Endothelial cell (in vitro differentiated cells): ENCODE data around the gene OR7G2. TPM values are rescaled to one million over a fixed set of nuclear protein-coding genes. Genes with fewer than 3 reads are reported as not detected.

Experiments
- DNase-seq: peaks from one replicate; pipeline ENCODE4 v3.0.0; 2021; ENCODE audit warnings: low spot score
- H3K27ac Mint-ChIP-seq: one replicate; pipeline ENCODE4 v1.8.0; 2021; ENCODE audit warnings: mixed read lengths, inconsistent platforms; ENCODE audit not compliant: unreplicated experiment
- H3K27me3 Mint-ChIP-seq: one replicate; pipeline ENCODE4 v1.8.0; 2021; ENCODE audit warnings: mild to moderate bottlenecking, moderate library complexity, mixed read lengths, inconsistent platforms; ENCODE audit not compliant: unreplicated experiment
- H3K36me3 Mint-ChIP-seq: one replicate; pipeline ENCODE4 v1.8.0; 2021; ENCODE audit warnings: mild to moderate bottlenecking, low read depth, mixed read lengths, inconsistent platforms; ENCODE audit not compliant: unreplicated experiment
- H3K4me1 Mint-ChIP-seq: one replicate; pipeline ENCODE4 v1.8.0; 2021; ENCODE audit warnings: mild to moderate bottlenecking, mixed read lengths, inconsistent platforms; ENCODE audit not compliant: unreplicated experiment
- H3K4me3 Mint-ChIP-seq: one replicate; pipeline ENCODE4 v1.8.0; 2021; ENCODE audit warnings: mild to moderate bottlenecking, mixed read lengths, inconsistent platforms; ENCODE audit not compliant: unreplicated experiment
- H3K9me3 Mint-ChIP-seq: one replicate; pipeline ENCODE4 v1.8.0; 2021; ENCODE audit warnings: mixed read lengths, inconsistent platforms; ENCODE audit not compliant: unreplicated experiment
- total RNA-seq: library from RNA; stranded (reverse); fragmentation: NEBNext Ultra II Directional; extraction: Animal tissue kit (Norgen Biotek cat#: 25700); gene quantifications from one replicate; pipeline ENCODE4 v1.2.1, GENCODE V29; 2021; ENCODE audit not compliant: unreplicated experiment
- TF ChIP-seq, protein P1 (sequence below): fragments of 200-600 bp; sonication (generic); IDR thresholded peaks from one replicate; pipeline ENCODE4 v1.5.0; 2021; ENCODE audit warnings: antibody characterized with exemption; ENCODE audit not compliant: unreplicated experiment

The OR7G2 gene
- total RNA-seq, 1 donor from 2014 or later = not detected

DNA sequence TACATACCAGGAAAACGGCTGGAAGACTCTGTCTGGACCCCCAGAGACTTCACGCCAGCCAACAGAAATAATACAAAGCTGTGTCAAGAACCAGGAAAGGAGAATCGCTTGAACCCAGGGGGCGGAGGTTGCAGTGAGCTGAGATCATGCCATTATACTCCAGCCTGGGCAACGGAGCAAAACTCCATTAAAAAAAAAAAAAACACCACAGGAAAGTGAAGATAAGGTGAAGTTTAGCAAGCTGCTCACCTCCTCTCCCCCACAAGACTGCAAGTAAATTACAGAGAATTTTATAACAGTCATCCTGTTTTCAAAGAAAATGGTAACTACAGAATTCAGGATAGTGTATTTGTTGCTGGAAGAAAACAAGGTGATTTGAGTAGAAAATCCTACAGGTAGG is 9.3 kb upstream of the OR7G2 start:
- H3K9me3 Mint-ChIP-seq = peaks cover 40% of the 10 kb centered on the region
- H3K36me3 Mint-ChIP-seq = peaks cover 14% of the 10 kb centered on the region
- TF ChIP-seq, protein P1, sequence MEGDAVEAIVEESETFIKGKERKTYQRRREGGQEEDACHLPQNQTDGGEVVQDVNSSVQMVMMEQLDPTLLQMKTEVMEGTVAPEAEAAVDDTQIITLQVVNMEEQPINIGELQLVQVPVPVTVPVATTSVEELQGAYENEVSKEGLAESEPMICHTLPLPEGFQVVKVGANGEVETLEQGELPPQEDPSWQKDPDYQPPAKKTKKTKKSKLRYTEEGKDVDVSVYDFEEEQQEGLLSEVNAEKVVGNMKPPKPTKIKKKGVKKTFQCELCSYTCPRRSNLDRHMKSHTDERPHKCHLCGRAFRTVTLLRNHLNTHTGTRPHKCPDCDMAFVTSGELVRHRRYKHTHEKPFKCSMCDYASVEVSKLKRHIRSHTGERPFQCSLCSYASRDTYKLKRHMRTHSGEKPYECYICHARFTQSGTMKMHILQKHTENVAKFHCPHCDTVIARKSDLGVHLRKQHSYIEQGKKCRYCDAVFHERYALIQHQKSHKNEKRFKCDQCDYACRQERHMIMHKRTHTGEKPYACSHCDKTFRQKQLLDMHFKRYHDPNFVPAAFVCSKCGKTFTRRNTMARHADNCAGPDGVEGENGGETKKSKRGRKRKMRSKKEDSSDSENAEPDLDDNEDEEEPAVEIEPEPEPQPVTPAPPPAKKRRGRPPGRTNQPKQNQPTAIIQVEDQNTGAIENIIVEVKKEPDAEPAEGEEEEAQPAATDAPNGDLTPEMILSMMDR = no peak
- H3K4me1 Mint-ChIP-seq = no peaks in the 10 kb centered on the region
- DNase-seq = no peak
- H3K4me3 Mint-ChIP-seq = no peak overlapping the region
- H3K27me3 Mint-ChIP-seq = no peaks in the 10 kb centered on the region
- H3K27ac Mint-ChIP-seq = no peak overlapping the region

DNA sequence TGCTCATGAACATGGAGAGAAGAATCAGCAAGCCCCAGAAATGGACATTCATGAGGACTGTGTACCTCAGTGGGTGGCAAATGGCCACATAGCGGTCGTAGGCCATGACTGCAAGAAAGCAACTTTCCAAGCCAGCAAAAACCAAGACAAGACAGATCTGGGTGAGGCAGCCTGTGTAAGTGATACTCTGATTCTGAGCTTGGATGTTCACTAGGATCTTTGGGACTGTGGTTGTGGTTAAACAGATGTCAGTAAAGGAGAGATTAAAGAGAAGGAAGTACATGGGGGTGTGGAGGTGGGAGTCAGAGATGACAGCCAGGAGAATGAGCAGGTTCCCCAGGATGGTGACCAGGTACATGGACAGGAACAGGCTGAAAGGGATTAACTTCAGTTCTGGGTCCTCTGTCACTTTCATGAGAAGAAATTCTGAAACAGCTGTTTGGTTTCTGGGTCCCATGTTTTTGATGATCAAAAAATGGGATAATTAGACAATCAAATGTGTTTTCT is 8.1 kb upstream of the OR7G2 start, which contains the start of gene OR7G1:
Gene OR7G1 (minus strand): TSS at position 457 of the 507 bp plus-strand sequence. CDS start 0 bp downstream, at position 457.
- no peak within 1 kb of the TSS for H3K4me3 Mint-ChIP-seq
- peaks cover 41% of the 10 kb centered on the region for H3K9me3 Mint-ChIP-seq
- TF ChIP-seq, protein P1 = no peak
- no peak within 1 kb of the TSS for H3K27ac Mint-ChIP-seq
- H3K27me3 Mint-ChIP-seq = peaks cover 3% of the 10 kb centered on the region
- peaks cover 14% of the 10 kb centered on the region for H3K36me3 Mint-ChIP-seq
- no peaks in the 10 kb centered on the region for H3K4me1 Mint-ChIP-seq
- DNase-seq = no peak

DNA sequence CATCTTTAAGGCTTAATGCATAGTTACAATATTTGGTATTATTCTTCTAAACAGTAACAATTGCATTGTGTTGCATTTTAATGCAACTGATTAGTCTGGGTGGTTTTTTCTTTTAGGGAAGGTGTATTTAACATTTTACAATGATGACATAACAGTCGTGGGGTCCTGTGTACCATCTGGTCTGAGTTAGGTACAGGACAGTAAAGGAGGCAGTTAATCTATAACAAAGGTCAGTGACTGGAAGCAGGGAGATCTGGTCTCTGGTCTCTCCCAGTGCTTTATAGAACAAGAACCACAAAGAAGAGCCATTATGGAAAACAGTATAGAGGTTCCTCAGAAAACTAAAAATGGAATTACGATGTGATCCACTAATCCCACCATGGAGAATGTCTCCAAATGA is 2.7 kb upstream of the OR7G2 start:
- DNase-seq = no peak
- Mint-ChIP-seq H3K4me1 (no peaks in the 10 kb centered on the region), H3K9me3 (peaks cover 43% of the 10 kb centered on the region), H3K4me3 (no peak overlapping the region), H3K36me3 (peaks cover 12% of the 10 kb centered on the region), H3K27me3 (peaks cover 3% of the 10 kb centered on the region), H3K27ac (no peak overlapping the region)
- TF ChIP-seq, protein P1 = no peak

DNA sequence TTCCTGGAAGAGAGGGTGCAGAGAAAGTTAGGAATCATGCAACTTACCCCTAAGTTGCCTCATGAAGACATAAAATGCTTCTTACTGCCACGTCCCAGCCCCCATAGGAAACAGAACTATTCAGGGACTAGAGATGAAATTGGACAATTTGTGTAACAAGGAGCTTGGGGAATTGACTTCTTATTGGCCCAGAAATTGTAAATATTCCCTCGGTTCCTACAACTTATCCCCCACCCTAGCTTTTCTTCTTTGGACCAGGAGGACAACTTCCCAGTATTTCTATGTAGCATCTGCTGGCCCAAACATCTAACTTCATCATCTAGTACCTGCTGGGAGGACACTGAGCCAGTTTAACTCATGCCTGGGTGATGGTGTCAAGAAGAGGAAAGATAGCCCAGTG is 20.5 kb downstream of the OR7G2 start, which contains the start of gene OR1M1:
Gene OR1M1 (plus strand): TSS at position 301 of the 400 bp plus-strand sequence. CDS start 6,184 bp downstream, outside the sequence.
- Mint-ChIP-seq H3K9me3 (peaks cover 21% of the 10 kb centered on the region), H3K27me3 (no peaks in the 10 kb centered on the region), H3K4me1 (no peaks in the 10 kb centered on the region), H3K27ac (no peak within 1 kb of the TSS), H3K36me3 (peaks cover 9% of the 10 kb centered on the region), H3K4me3 (peak within 1 kb of the TSS; percentile 21)
- DNase-seq = no peak
- TF ChIP-seq, protein P1 = no peak

DNA sequence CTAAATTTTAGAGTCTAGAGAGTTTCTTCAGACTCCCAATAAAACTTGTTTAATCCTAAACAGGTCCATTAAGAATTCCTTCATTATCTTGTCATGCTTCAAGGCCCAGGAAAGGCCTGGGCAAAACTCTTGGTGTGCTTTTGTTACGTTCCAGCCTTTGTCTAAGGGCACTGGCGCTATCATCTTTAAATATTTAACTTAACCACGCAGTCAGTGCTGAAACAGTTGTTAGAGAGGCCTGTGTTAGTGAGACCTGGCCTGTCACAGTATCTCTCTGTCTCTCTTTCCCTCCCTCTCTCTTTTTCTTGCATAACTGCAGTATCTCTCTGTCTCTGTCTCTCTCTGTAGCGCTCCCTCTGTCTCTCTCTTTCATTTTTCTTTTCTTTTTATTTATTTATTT is 28.6 kb downstream of the OR7G2 start:
- no peak overlapping the region for H3K27ac Mint-ChIP-seq
- H3K4me3 Mint-ChIP-seq = no peak overlapping the region
- no peaks in the 10 kb centered on the region for H3K4me1 Mint-ChIP-seq
- DNase-seq = no peak
- H3K9me3 Mint-ChIP-seq = peaks cover 27% of the 10 kb centered on the region
- peaks cover 2% of the 10 kb centered on the region for H3K27me3 Mint-ChIP-seq
- TF ChIP-seq, protein P1 = no peak
- H3K36me3 Mint-ChIP-seq = peaks cover 7% of the 10 kb centered on the region
